Loucy (cell line): ENCODE measurements around the gene FAM200C.

Experiments used
- H2AFZ ChIP-seq: fragments of 200-600 bp; sonication (generic); 2 replicates; pipeline ENCODE4 v1.6.0; 2016; ENCODE audit warnings: antibody characterized with exemption, mild to moderate bottlenecking, low read length, moderate library complexity
- H3F3A ChIP-seq: fragments of 200-600 bp; 2 replicates; pipeline ENCODE4 v1.6.0; 2016; ENCODE audit warnings: antibody characterized with exemption, low read depth, mild to moderate bottlenecking
- H3K27me3 ChIP-seq: fragments of 200-600 bp; sonication (generic); 2 replicates; pipeline ENCODE4 v1.6.1; 2014; ENCODE audit warnings: low read length, mild to moderate bottlenecking; ENCODE audit not compliant: insufficient read depth, poor library complexity, severe bottlenecking
- H3K36me3 ChIP-seq: fragments of 200-600 bp; sonication (generic); 2 replicates; pipeline ENCODE4 v1.6.1; 2016; ENCODE audit warnings: low read length; ENCODE audit not compliant: insufficient read depth
- H3K4me1 ChIP-seq: fragments of 200-600 bp; sonication (generic); 2 replicates; pipeline ENCODE4 v1.5.1; 2014; ENCODE audit warnings: low read length, mild to moderate bottlenecking; ENCODE audit not compliant: insufficient read depth, poor library complexity, severe bottlenecking
- H3K4me2 ChIP-seq: fragments of 200-600 bp; sonication (generic); 2 replicates; pipeline ENCODE4 v1.6.0; 2014; ENCODE audit warnings: antibody characterized with exemption, low read length, low read depth, mild to moderate bottlenecking; ENCODE audit not compliant: poor library complexity, severe bottlenecking
- H3K4me3 ChIP-seq: fragments of 200-600 bp; sonication (generic); 2 replicates; pipeline ENCODE4 v1.5.1; 2014; ENCODE audit warnings: low read length, mild to moderate bottlenecking, mixed read lengths; ENCODE audit not compliant: poor library complexity, severe bottlenecking
- H3K79me2 ChIP-seq: fragments of 200-600 bp; sonication (generic); 2 replicates; pipeline ENCODE4 v1.6.1; 2014; ENCODE audit warnings: low read length; ENCODE audit not compliant: insufficient read depth
- H3K9ac ChIP-seq: fragments of 200-600 bp; sonication (generic); 2 replicates; pipeline ENCODE4 v1.6.0; 2014; ENCODE audit warnings: mild to moderate bottlenecking, low read depth, low read length, moderate library complexity; ENCODE audit not compliant: poor library complexity, severe bottlenecking
- H3K9me2 ChIP-seq: fragments of 200-600 bp; sonication (generic); replicated peaks from 2 replicates; pipeline ENCODE4 v1.6.1; 2016; ENCODE audit warnings: low read depth, low read length, mixed read lengths
- H3K9me3 ChIP-seq: fragments of 200-600 bp; sonication (generic); 2 replicates; pipeline ENCODE4 v1.6.1; 2014; ENCODE audit warnings: mild to moderate bottlenecking, antibody characterized with exemption, low read length, low read depth; ENCODE audit not compliant: insufficient read depth
- H4K20me1 ChIP-seq: fragments of 200-600 bp; sonication (generic); 2 replicates; pipeline ENCODE4 v1.6.0; 2014; ENCODE audit warnings: antibody characterized with exemption, low read length, mild to moderate bottlenecking; ENCODE audit not compliant: insufficient read depth, poor library complexity, severe bottlenecking
- CTCF ChIP-seq: fragments of 200-600 bp; sonication (generic); conservative IDR thresholded peaks from 2 replicates; pipeline ENCODE4 v1.5.1; 2014; ENCODE audit warnings: mild to moderate bottlenecking, antibody characterized with exemption, low read length
- EZH2phosphoT487 ChIP-seq: fragments of 200-600 bp; IDR thresholded peaks from 2 replicates; pipeline ENCODE4 v1.6.1; 2018; ENCODE audit warnings: antibody characterized with exemption, mild to moderate bottlenecking, moderate library complexity, borderline replicate concordance

The FAM200C gene

GRCh38 chr5:160352308-160352707 lies 47.5 kb downstream of the FAM200C start:
- Histone ChIP-seq H3K9me2 (no peaks in the 10 kb centered on the region), H3K9me3 (no peaks in the 10 kb centered on the region), H3K4me1 (no peaks in the 10 kb centered on the region), H3F3A (no peaks in the 10 kb centered on the region), H3K27me3 (no peaks in the 10 kb centered on the region), H3K9ac (no peak overlapping the region), H3K4me3 (no peak overlapping the region), H4K20me1 (no peaks in the 10 kb centered on the region), H3K36me3 (no peaks in the 10 kb centered on the region), H3K79me2 (no peaks in the 10 kb centered on the region), H3K4me2 (no peak overlapping the region), H2AFZ (no peak overlapping the region)
- TF ChIP-seq CTCF (no peak), EZH2phosphoT487 (no peak)

- Histone ChIP-seq H3K27me3 (no peaks in the 10 kb centered on the region), H3K79me2 (no peaks in the 10 kb centered on the region), H3K9ac (no peak overlapping the region), H3K4me3 (no peak overlapping the region), H3K4me1 (no peaks in the 10 kb centered on the region), H3K9me2 (no peaks in the 10 kb centered on the region), H3F3A (no peaks in the 10 kb centered on the region), H3K4me2 (no peak overlapping the region), H4K20me1 (no peaks in the 10 kb centered on the region), H3K9me3 (no peaks in the 10 kb centered on the region), H2AFZ (no peak overlapping the region), H3K36me3 (no peaks in the 10 kb centered on the region)
- TF ChIP-seq CTCF (no peak), EZH2phosphoT487 (no peak)
Observed at GRCh38 chr5:160349935-160350303, 49.9 kb downstream of the FAM200C start.

- no peaks in the 10 kb centered on the region for H3K4me1 ChIP-seq
- H3K4me2 ChIP-seq: no peak overlapping the region
- H3K9me2 ChIP-seq: no peaks in the 10 kb centered on the region
- no peaks in the 10 kb centered on the region for H3K9me3 ChIP-seq
- no peak for TF ChIP-seq CTCF
- H3K4me3 ChIP-seq: no peak overlapping the region
- no peak overlapping the region for H2AFZ ChIP-seq
- no peaks in the 10 kb centered on the region for H3K27me3 ChIP-seq
- no peaks in the 10 kb centered on the region for H3F3A ChIP-seq
- H3K9ac ChIP-seq: no peak overlapping the region
- H3K36me3 ChIP-seq: no peaks in the 10 kb centered on the region
- no peaks in the 10 kb centered on the region for H4K20me1 ChIP-seq
- H3K79me2 ChIP-seq: no peaks in the 10 kb centered on the region
Observed at GRCh38 chr5:160349249-160349934, 50.5 kb downstream of the FAM200C start.
